GM18907 (cell line): Measurements from ENCODE around the gene CPB1.
"Not testable (repeated sequence)": the region's sequence is repeated elsewhere in the genome, so short reads cannot be mapped to it uniquely, and the experiment has no call there.

Source experiments
- ATAC-seq: cut with Tn5 transposase; IDR thresholded peaks from one replicate; pipeline ENCODE4 v1.9.1; 2021; ENCODE audit warnings: mild to moderate bottlenecking, moderate library complexity; ENCODE audit not compliant: unreplicated experiment

The CPB1 gene

GRCh38 chr3:148827585-148827984, at the start of gene CPB1:
Gene CPB1 (plus strand): TSS chr3:148827811. CDS start chr3:148827824, 13 bp downstream.
- ATAC-seq = no peak

- ATAC-seq = no peak
Observed at GRCh38 chr3:148778926-148779325, 48.7 kb upstream of the CPB1 start.

- ATAC-seq = not testable (repeated sequence)
Observed at GRCh38 chr3:148785026-148785425, 42.6 kb upstream of the CPB1 start.

- not testable (repeated sequence) for ATAC-seq
Observed at GRCh38 chr3:148786159-148786558, 41.5 kb upstream of the CPB1 start.

DNA sequence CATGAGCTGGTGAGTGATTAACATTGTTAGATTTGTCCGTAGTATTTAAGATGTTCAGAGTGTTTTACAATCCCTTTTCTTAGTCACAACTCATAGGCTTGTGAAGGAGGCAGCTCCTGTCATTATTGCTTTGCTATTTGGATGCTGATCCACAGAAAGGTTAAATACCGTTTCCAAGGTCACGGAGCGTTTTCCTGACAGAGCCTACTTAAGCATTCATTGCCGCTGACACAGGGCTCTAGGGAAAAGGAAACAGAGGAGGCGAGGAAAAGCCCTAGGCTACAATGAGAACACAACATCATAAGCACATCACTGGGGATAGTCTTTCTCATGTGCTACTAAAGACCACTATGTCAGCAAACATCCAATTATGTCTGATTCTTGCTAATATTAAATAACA, 38.5 kb upstream of the CPB1 start:
- no peak for ATAC-seq

DNA sequence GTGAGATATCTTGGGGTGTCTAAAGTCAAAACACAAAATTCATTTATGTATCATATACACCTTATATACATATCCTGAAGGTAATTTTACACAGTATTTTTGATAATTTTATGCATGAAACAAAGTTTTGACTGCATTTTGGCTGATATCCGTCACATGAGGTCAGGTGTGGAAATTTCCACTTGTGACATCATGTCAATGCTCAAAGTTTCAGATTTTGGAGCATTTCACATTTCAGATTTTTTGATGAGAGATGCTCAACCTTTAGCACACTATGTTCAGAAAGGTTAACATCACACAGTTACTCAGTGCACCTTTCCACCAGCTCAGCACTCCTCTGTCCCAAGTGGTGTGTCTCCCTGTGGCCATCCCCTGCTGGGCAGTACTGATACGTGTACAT, 37.7 kb upstream of the CPB1 start:
- ATAC-seq = no peak

- ATAC-seq = no peak
Observed at GRCh38 chr3:148790370-148790769, 37.2 kb upstream of the CPB1 start.

GRCh38 chr3:148790851-148791735, 36.5 kb upstream of the CPB1 start:
- ATAC-seq = no peak

GRCh38 chr3:148791920-148792319, 35.7 kb upstream of the CPB1 start:
- no peak for ATAC-seq

- no peak for ATAC-seq
Observed at GRCh38 chr3:148792516-148792915, 35.1 kb upstream of the CPB1 start.

- ATAC-seq = no peak
Observed at GRCh38 chr3:148796799-148797198, 30.8 kb upstream of the CPB1 start.

- ATAC-seq = no peak
Observed at GRCh38 chr3:148797795-148798194, 29.8 kb upstream of the CPB1 start.

DNA sequence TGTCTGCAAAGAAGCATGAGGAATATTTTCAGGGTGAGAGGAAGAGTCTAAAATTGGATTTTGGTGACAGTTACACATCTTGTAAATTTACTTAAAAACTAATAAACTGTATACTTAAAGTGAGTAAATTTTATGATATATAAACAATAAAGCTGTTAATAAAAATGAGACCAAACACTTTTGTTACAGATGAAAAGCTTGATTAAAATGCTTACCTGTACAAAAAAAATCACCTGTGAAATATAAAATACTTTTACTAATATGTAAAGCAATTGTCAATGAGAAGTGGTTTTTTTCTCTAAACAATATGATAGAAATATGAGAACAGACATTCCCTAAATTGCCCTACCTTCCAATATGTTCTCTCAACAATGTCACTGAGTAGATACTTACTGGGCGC, 27.2 kb upstream of the CPB1 start:
- no peak for ATAC-seq

DNA sequence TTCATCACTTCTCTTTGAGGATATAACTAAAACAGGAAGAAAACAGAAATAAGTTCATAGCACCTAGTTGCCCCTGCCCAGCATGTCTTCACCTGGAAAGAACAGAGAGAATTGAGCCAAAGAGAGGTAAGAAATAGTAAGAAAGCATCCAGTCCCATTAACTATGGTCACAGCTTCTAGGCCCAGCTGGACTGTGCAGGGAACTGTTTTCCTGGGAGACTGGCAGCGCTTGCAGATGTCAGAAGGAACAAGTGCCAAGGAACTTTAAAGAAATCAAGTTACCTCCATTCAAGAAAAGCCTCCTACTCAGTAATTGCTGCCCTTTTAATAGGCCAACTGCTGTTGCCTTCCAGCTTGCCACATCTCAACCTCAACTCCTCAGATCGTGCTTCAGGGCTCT, 17.8 kb upstream of the CPB1 start:
- ATAC-seq = no peak

DNA sequence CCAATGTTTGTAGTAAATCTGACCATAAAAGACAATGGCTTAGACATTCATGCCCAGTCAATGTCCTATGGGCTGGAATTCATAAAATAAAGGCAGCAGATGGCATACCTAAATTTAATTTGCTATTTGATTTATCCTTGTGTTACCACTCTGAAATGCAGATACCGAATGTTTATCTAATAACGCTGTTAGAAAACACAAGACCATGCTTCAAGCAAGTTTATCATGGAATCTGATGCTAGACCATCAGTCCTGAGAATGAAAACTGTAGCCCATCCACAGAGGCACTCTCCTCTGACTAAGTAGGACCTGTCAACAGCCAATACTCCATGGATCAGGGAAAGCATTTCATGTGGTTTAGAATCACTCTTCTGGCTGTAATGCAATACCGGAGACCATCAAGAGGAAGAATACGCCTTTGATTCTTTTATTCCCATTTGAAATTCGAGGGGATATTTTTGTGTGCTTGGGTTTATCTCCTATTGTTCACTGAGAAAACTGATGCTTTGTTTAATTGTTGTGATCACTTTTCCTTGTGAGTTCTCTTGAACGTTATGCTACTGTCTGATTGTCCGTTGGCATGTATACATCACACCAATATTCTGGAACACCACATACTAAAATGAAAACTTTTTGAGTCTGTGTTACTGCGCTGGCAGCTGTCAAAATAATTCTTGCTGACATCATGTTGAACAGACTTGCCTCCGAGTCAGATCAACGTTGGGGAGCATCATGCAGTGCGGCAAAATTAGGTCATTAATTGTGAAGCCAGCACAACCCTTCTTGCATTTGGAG, 12.1 kb upstream of the CPB1 start:
- ATAC-seq = no peak

DNA sequence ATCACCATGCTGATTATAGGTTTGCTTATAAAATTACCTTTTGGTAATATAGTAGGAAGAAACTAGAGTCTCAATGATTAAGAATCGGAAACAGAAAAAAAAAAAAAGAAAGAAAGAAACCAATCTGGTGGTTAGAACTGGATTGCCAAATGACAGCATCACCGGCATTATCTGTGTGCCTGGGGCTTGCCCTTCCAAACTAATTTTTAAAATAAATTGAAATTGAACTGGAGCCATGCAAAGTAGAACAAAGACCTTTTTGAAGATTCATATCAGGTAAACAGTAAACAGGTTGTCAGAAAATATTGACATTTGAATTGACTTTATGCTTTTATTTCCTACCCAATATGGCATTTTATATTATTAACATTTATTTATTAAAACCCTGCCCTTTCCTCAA, 11.2 kb upstream of the CPB1 start:
- no peak for ATAC-seq

GRCh38 chr3:148816981-148817525, 10.6 kb upstream of the CPB1 start:
- no peak for ATAC-seq

GRCh38 chr3:148820361-148821245, 7.0 kb upstream of the CPB1 start:
- ATAC-seq = no peak

DNA sequence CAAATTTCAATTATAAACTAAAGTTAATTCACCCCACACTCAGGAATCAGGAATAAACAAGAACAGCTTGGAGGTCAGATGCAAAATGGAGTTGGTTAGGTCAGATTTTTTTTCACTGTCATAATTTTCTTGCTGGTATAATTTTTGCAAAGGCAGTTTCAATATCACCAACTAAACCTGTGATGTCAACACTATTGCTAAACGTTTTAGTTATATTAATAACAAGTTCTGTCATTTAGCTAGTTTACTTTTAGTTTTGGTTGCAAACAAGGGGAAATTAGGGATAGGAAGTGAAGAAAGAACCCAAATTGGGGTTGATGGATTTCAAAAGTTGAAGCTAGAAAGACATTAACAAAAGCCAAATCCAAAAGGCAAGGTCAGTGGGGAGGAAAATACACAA, 4.6 kb upstream of the CPB1 start:
- ATAC-seq = no peak

- no peak for ATAC-seq
Observed at GRCh38 chr3:148825476-148825875, 2.1 kb upstream of the CPB1 start.
